Measurements from ENCODE around the gene PHACTR3.

- TF ChIP-seq CTBP2 (IDR thresholded peaks at IDR 0.05; ENCODE audit: borderline replicate concordance, insufficient read depth, insufficient read length, low read length), result no peak
- TF ChIP-seq CTCF (IDR thresholded peaks at IDR 0.05; ENCODE audit: control extremely low read depth in 1 of 3, insufficient read depth in 1 of 3, low read depth in 1 of 3, low read length in 3 of 3), result no peak
- TF ChIP-seq RNF2 (IDR thresholded peaks at IDR 0.05; ENCODE audit: borderline replicate concordance, low read depth, low read length, missing control alignments, poor library complexity, severe bottlenecking), result no peak
- TF ChIP-seq TBP (IDR thresholded peaks at IDR 0.05; ENCODE audit: low read depth, low read length), result no peak
- no peak for TF ChIP-seq EZH2 (IDR thresholded peaks at IDR 0.05; ENCODE audit: low read depth, low read length, severe bottlenecking)
- no peak for TF ChIP-seq GTF2F1 (IDR thresholded peaks at IDR 0.05; ENCODE audit: borderline replicate concordance, low read depth, low read length)
- TF ChIP-seq USF2 (IDR thresholded peaks at IDR 0.05; ENCODE audit: low read length), result no peak
- no peak for TF ChIP-seq POLR2A (IDR thresholded peaks at IDR 0.05; ENCODE audit: control extremely low read depth in 1 of 2, low read depth in 2 of 2, low read length in 2 of 2)
- TF ChIP-seq TEAD4 (IDR thresholded peaks at IDR 0.05; ENCODE audit: low read depth, low read length), result no peak
- TF ChIP-seq EP300 (IDR thresholded peaks at IDR 0.05; ENCODE audit: borderline replicate concordance in 1 of 2, low read depth in 2 of 2, low read length in 2 of 2), result no peak
- no peak for TF ChIP-seq CHD7 (IDR thresholded peaks at IDR 0.05; ENCODE audit: insufficient replicate concordance, low read length)
- no peak for TF ChIP-seq YY1 (IDR thresholded peaks at IDR 0.05; ENCODE audit: low read depth, low read length)
- no peak for TF ChIP-seq KDM5A (IDR thresholded peaks at IDR 0.05; ENCODE audit: low read length)
- TF ChIP-seq MAFK (IDR thresholded peaks at IDR 0.05; ENCODE audit: low read depth, low read length), result no peak
Measured at GRCh38 chr20:59777814-59778575, 173.7 kb downstream of the PHACTR3 start.
